ENCODE results near the gene SPSB2. TPM values are rescaled to one million over a fixed set of nuclear protein-coding genes. Genes with fewer than 3 reads are reported as not detected.

SPSB2 gene
- polyA plus RNA-seq, 1 donor from 2014 or later: 12.8 TPM

DNA sequence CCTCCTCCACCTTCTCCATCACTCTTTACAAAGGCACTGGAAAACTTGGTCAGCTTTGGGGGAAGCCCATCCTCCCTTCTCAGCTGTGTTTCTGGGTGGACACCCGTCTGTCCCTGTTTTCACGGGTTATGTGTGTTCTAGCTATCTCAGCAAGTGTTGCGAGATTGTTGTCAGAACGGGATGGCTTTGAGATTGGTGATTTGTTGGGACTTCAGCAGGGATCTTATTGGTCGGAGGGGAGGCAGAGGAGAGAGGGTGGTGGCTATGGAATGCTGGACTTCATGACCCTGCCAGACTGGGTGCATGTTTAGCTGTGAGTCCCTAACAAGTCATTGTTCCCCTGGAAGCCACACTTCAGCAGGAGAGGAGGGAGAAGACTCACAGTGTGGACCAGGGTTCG, 19.1 kb downstream of the SPSB2 start:
- H3K9me3 ChIP-seq (ENCODE audit: low read length): no peaks in the 10 kb centered on the region
- H3K36me3 ChIP-seq (ENCODE audit: insufficient read depth, low read length): peaks cover 4% of the 10 kb centered on the region
- peak overlapping the region; percentile 98 for H3K27ac ChIP-seq (ENCODE audit: low read length)
- H3K4me2 ChIP-seq (ENCODE audit: low read length): no peak overlapping the region
- no peaks in the 10 kb centered on the region for H3K27me3 ChIP-seq (ENCODE audit: insufficient read depth, low read depth, low read length)
- H2AFZ ChIP-seq (ENCODE audit: low read depth, low read length): no peak overlapping the region
- no peaks in the 10 kb centered on the region for H4K20me1 ChIP-seq (ENCODE audit: insufficient read depth)
- H3K9me2 ChIP-seq (ENCODE audit: insufficient read depth, low read length): no peaks in the 10 kb centered on the region
- H3K4me3 ChIP-seq (ENCODE audit: low read length): peak overlapping the region; percentile 75
- TF ChIP-seq SMC3 (conservative IDR thresholded peaks at IDR 0.05; ENCODE audit: poor library complexity) (no peak), EZH2 (IDR thresholded peaks at IDR 0.05; ENCODE audit: borderline replicate concordance, insufficient read depth, low read length, poor library complexity, severe bottlenecking) (no peak), RAD21 (conservative IDR thresholded peaks at IDR 0.05) (no peak), CTCF (IDR thresholded peaks at IDR 0.05; ENCODE audit: poor library complexity, severe bottlenecking) (no peak), TAF1 (IDR thresholded peaks at IDR 0.05; ENCODE audit: low read depth) (no peak), POLR2AphosphoS5 (IDR thresholded peaks at IDR 0.05) (no peak), REST (IDR thresholded peaks at IDR 0.05; ENCODE audit: borderline replicate concordance) (no peak), EP300 (conservative IDR thresholded peaks at IDR 0.05; ENCODE audit: poor library complexity, severe bottlenecking) (no peak), MXI1 (conservative IDR thresholded peaks at IDR 0.05; ENCODE audit: poor library complexity, severe bottlenecking) (no peak)
- H3K9ac ChIP-seq (ENCODE audit: low read length): peak overlapping the region; percentile 87
- H3K79me2 ChIP-seq (replicated peaks; ENCODE audit: insufficient read depth, low read length): peaks cover 30% of the 10 kb centered on the region
- H3F3A ChIP-seq (ENCODE audit: insufficient read depth, low read length, poor library complexity, severe bottlenecking): peaks cover 5% of the 10 kb centered on the region

- TF ChIP-seq SMC3 (conservative IDR thresholded peaks at IDR 0.05; ENCODE audit: poor library complexity): no peak
- TF ChIP-seq EZH2 (IDR thresholded peaks at IDR 0.05; ENCODE audit: borderline replicate concordance, insufficient read depth, low read length, poor library complexity, severe bottlenecking): no peak
- no peak for TF ChIP-seq REST (IDR thresholded peaks at IDR 0.05; ENCODE audit: borderline replicate concordance)
- TF ChIP-seq RAD21 (conservative IDR thresholded peaks at IDR 0.05): no peak
- no peak for TF ChIP-seq MXI1 (conservative IDR thresholded peaks at IDR 0.05; ENCODE audit: poor library complexity, severe bottlenecking)
- no peak for TF ChIP-seq EP300 (conservative IDR thresholded peaks at IDR 0.05; ENCODE audit: poor library complexity, severe bottlenecking)
- no peak for TF ChIP-seq TAF1 (IDR thresholded peaks at IDR 0.05; ENCODE audit: low read depth)
- no peak for TF ChIP-seq POLR2AphosphoS5 (IDR thresholded peaks at IDR 0.05)
- no peak for TF ChIP-seq CTCF (IDR thresholded peaks at IDR 0.05; ENCODE audit: poor library complexity, severe bottlenecking)
- peak overlapping the region; percentile 98 for H3K27ac ChIP-seq (ENCODE audit: low read length)
- peak overlapping the region; percentile 75 for H3K4me3 ChIP-seq (ENCODE audit: low read length)
- H3F3A ChIP-seq (ENCODE audit: insufficient read depth, low read length, poor library complexity, severe bottlenecking): peaks cover 5% of the 10 kb centered on the region
- no peaks in the 10 kb centered on the region for H4K20me1 ChIP-seq (ENCODE audit: insufficient read depth)
- H3K4me2 ChIP-seq (ENCODE audit: low read length): peak overlapping the region; percentile 98
- H3K9me3 ChIP-seq (ENCODE audit: low read length): no peaks in the 10 kb centered on the region
- H3K27me3 ChIP-seq (ENCODE audit: insufficient read depth, low read depth, low read length): no peaks in the 10 kb centered on the region
- H3K79me2 ChIP-seq (replicated peaks; ENCODE audit: insufficient read depth, low read length): peaks cover 30% of the 10 kb centered on the region
- H3K9ac ChIP-seq (ENCODE audit: low read length): peak overlapping the region; percentile 87
- H2AFZ ChIP-seq (ENCODE audit: low read depth, low read length): no peak overlapping the region
- no peaks in the 10 kb centered on the region for H3K9me2 ChIP-seq (ENCODE audit: insufficient read depth, low read length)
- peaks cover 4% of the 10 kb centered on the region for H3K36me3 ChIP-seq (ENCODE audit: insufficient read depth, low read length)
Observed at GRCh38 chr12:6853626-6854025, 19.5 kb downstream of the SPSB2 start.
